Fibroblast of villous mesenchyme (primary cell): ENCODE results near the gene FAM83G. TPM values are rescaled to one million over a fixed set of nuclear protein-coding genes. Genes with fewer than 3 reads are reported as not detected.
"Not testable (repeated sequence)": the region's sequence is repeated elsewhere in the genome, so short reads cannot be mapped to it uniquely, and the experiment has no call there.

Experiments used
- DNase-seq: peaks from one replicate; pipeline ENCODE4 v3.0.0-alpha.2; 2010; ENCODE audit warnings: low read depth
- H3K4me3 ChIP-seq: 2 replicates; pipeline ENCODE4 v1.5.1; 2011; ENCODE audit warnings: low read depth, mild to moderate bottlenecking, low read length
- CTCF ChIP-seq: IDR thresholded peaks from 2 replicates; pipeline ENCODE4 v1.5.1; 2012; ENCODE audit warnings: low read depth, mild to moderate bottlenecking, low read length; ENCODE audit not compliant: insufficient read depth
- total RNA-seq: library from RNA; depleted of rRNA; stranded (reverse); fragments of >200 nt; gene quantifications from 2 replicates; pipeline ENCODE4 v1.2.3, GENCODE V29; 2012

Gene FAM83G
- total RNA-seq, 1 donor = 12.1 TPM

- DNase-seq = no peak
- no peak overlapping the region for H3K4me3 ChIP-seq
- no peak for TF ChIP-seq CTCF
Measured at GRCh38 chr17:18937981-18938691, 66.4 kb downstream of the FAM83G start.

GRCh38 chr17:18933102-18934058 lies 71.2 kb downstream of the FAM83G start:
- no peak for DNase-seq
- H3K4me3 ChIP-seq = no peak overlapping the region
- TF ChIP-seq CTCF = no peak

- DNase-seq = no peak
- no peak overlapping the region for H3K4me3 ChIP-seq
- no peak for TF ChIP-seq CTCF
Measured at GRCh38 chr17:18932360-18933055, 72.1 kb downstream of the FAM83G start.

- TF ChIP-seq CTCF = no peak
- no peak overlapping the region for H3K4me3 ChIP-seq
- DNase-seq = no peak
Measured at GRCh38 chr17:18928628-18929125, 75.9 kb downstream of the FAM83G start.

- no peak for DNase-seq
- no peak for TF ChIP-seq CTCF
- no peak overlapping the region for H3K4me3 ChIP-seq
Measured at GRCh38 chr17:18925187-18925586, 79.4 kb downstream of the FAM83G start.

GRCh38 chr17:18922596-18922995 lies 82.0 kb downstream of the FAM83G start:
- H3K4me3 ChIP-seq, DNase-seq: not testable (repeated sequence)

GRCh38 chr17:18921912-18922451 lies 82.6 kb downstream of the FAM83G start:
- H3K4me3 ChIP-seq = no peak overlapping the region
- TF ChIP-seq CTCF = no peak
- no peak for DNase-seq
